Islet precursor cell (in vitro differentiated cells): ENCODE results near the gene IFITM1.
"Not testable (repeated sequence)": the region's sequence is repeated elsewhere in the genome, so short reads cannot be mapped to it uniquely, and the experiment has no call there.

Experiments used
- DNase-seq: peaks from one replicate; pipeline ENCODE4 v3.0.0-alpha.2; 2018

IFITM1 gene

GRCh38 chr11:294780-295179, 19.1 kb upstream of the IFITM1 start:
- no peak for DNase-seq

GRCh38 chr11:295351-296170, 18.3 kb upstream of the IFITM1 start:
- no peak for DNase-seq

GRCh38 chr11:296171-297050, 17.4 kb upstream of the IFITM1 start:
- DNase-seq = no peak

GRCh38 chr11:297051-297585, 16.7 kb upstream of the IFITM1 start:
- no peak for DNase-seq

GRCh38 chr11:297586-298405, 16.0 kb upstream of the IFITM1 start:
- no peak for DNase-seq

GRCh38 chr11:298406-299065, 15.3 kb upstream of the IFITM1 start:
- DNase-seq = no peak

- DNase-seq = no peak
These were observed 14.6 kb upstream of the IFITM1 start, which contains the start of gene IFITM5 for GRCh38 chr11:299081-299891. TSS of gene IFITM5 (minus strand) at chr11:299526. CDS start at chr11:299490, 36 bp downstream.

GRCh38 chr11:299951-300735, 13.7 kb upstream of the IFITM1 start:
- DNase-seq = no peak

GRCh38 chr11:303363-303762, 10.5 kb upstream of the IFITM1 start:
- DNase-seq = no peak

GRCh38 chr11:304061-304506, 9.8 kb upstream of the IFITM1 start:
- DNase-seq = no peak

- no peak for DNase-seq
These were observed 8.7 kb upstream of the IFITM1 start for GRCh38 chr11:304915-305843.

- DNase-seq = no peak
These were observed 8.0 kb upstream of the IFITM1 start for GRCh38 chr11:305844-306211.

- no peak for DNase-seq
These were observed 7.0 kb upstream of the IFITM1 start for GRCh38 chr11:306645-307371.

GRCh38 chr11:307766-308708, 5.8 kb upstream of the IFITM1 start, which contains the start of gene IFITM2:
TSS of gene IFITM2 (plus strand) at chr11:307816. CDS start at chr11:308193, 377 bp downstream.
- peak; percentile 80 for DNase-seq

- DNase-seq = not testable (repeated sequence)
These were observed 4.8 kb upstream of the IFITM1 start for GRCh38 chr11:308740-309665.
